OCI-LY7 (cell line): ENCODE results near the gene SHLD1. TPM values are rescaled to one million over a fixed set of nuclear protein-coding genes. Genes with fewer than 3 reads are reported as not detected.

Experiments
- BruUV-seq: library from RNA; stranded (reverse); fragments of 400-500 nt; replicated peaks from 2 replicates; lab custom pipeline; 2021; lab: Mats Ljungman, UMichigan
- CTCF ChIA-PET: fragments of 300-600 bp; sonication (Branson Sonifier 250); formaldehyde crosslinking; loops from one replicate; lab custom pipeline; 2022; ENCODE audit warnings: antibody characterized with exemption; ENCODE audit not compliant: unreplicated experiment; lab: Charles Lee
- POLR2A ChIA-PET: fragments of 300-600 bp; sonication (Branson Sonifier 250); formaldehyde crosslinking; loops from one replicate; lab custom pipeline; 2022; ENCODE audit warnings: antibody characterized with exemption; lab: Charles Lee
- DNase-seq: peaks from one replicate; pipeline ENCODE4 v3.0.0-alpha.2; 2015; ENCODE audit warnings: low spot score
- H2AFZ ChIP-seq: fragments of 200-600 bp; sonication (generic), shearing (Covaris generic); 2 replicates; pipeline ENCODE4 v1.6.1; 2014; ENCODE audit warnings: mild to moderate bottlenecking, antibody characterized with exemption, low read length, moderate library complexity
- H3K27ac ChIP-seq: fragments of 200-600 bp; sonication (generic); 2 replicates; pipeline ENCODE4 v1.5.1; 2014; ENCODE audit warnings: mixed run types, low read depth, mild to moderate bottlenecking, moderate library complexity, low read length, inconsistent platforms; ENCODE audit not compliant: poor library complexity, severe bottlenecking
- H3K36me3 ChIP-seq: fragments of 200-600 bp; sonication (generic); 2 replicates; pipeline ENCODE4 v1.6.1; 2014; ENCODE audit warnings: mild to moderate bottlenecking, antibody characterized with exemption, low read length, moderate library complexity, mixed read lengths; ENCODE audit not compliant: insufficient read depth
- H3K4me1 ChIP-seq: fragments of 200-600 bp; sonication (generic); 2 replicates; pipeline ENCODE4 v1.5.1; 2014; ENCODE audit warnings: mild to moderate bottlenecking, low read length; ENCODE audit not compliant: insufficient read depth, poor library complexity, severe bottlenecking
- H3K4me2 ChIP-seq: fragments of 200-600 bp; sonication (generic); 2 replicates; pipeline ENCODE4 v1.6.1; 2014; ENCODE audit warnings: mild to moderate bottlenecking, low read length
- H3K4me3 ChIP-seq: fragments of 200-600 bp; sonication (generic); 2 replicates; pipeline ENCODE4 v1.5.1; 2014; ENCODE audit warnings: mild to moderate bottlenecking, low read depth, low read length; ENCODE audit not compliant: poor library complexity, severe bottlenecking
- H3K79me2 ChIP-seq: fragments of 200-600 bp; sonication (generic); 2 replicates; pipeline ENCODE4 v1.6.1; 2016; ENCODE audit warnings: low read depth, mild to moderate bottlenecking, low read length, moderate library complexity, mixed read lengths; ENCODE audit not compliant: insufficient read depth
- H3K9me2 ChIP-seq: fragments of 200-600 bp; sonication (generic); 2 replicates; pipeline ENCODE4 v1.6.1; 2016; ENCODE audit warnings: mild to moderate bottlenecking, low read length, mixed read lengths; ENCODE audit not compliant: insufficient read depth
- H3K9me3 ChIP-seq: fragments of 200-600 bp; sonication (generic); 2 replicates; pipeline ENCODE4 v1.6.1; 2014; ENCODE audit warnings: mild to moderate bottlenecking, mixed run types, low read length, mixed read lengths
- H4K20me1 ChIP-seq: fragments of 200-600 bp; sonication (generic); 2 replicates; pipeline ENCODE4 v1.6.1; 2014; ENCODE audit warnings: mild to moderate bottlenecking, antibody characterized with exemption, low read length, moderate library complexity, mixed read lengths; ENCODE audit not compliant: insufficient read depth
- CTCF ChIP-seq: fragments of 200-600 bp; sonication (generic); conservative IDR thresholded peaks from 2 replicates; pipeline ENCODE4 v1.5.1; 2014; ENCODE audit warnings: mild to moderate bottlenecking, antibody characterized with exemption, low read length, moderate library complexity, mixed read lengths
- EZH2phosphoT487 ChIP-seq: fragments of 200-600 bp; sonication (generic); IDR thresholded peaks from 2 replicates; pipeline ENCODE4 v1.6.1; 2018; ENCODE audit warnings: low read depth, borderline replicate concordance, mild to moderate bottlenecking, mixed run types, antibody characterized with exemption, low read length, moderate library complexity, mixed read lengths
- intact Hi-C: fragments of 100-400 bp; cut with micrococcal nuclease; formaldehyde crosslinking; loops from one replicate; pipeline ENCODE4 v1.10.0; 2022; ENCODE audit not compliant: unreplicated experiment
- total RNA-seq, 2 experiments: library from RNA; depleted of rRNA in 1 of 2; stranded (reverse); fragments of >200 nt in 1 of 2; shearing (Covaris generic) in 1 of 2; gene quantifications; 2 replicates each; pipeline ENCODE4 v1.2.3, GENCODE V29; 2014 to 2022

Gene SHLD1
- total RNA-seq, 2 experiments from 2014 or later: 19.4 to 31.2 TPM

- Histone ChIP-seq H3K4me2 (peak overlapping the region; percentile 65), H3K9me2 (no peaks in the 10 kb centered on the region), H3K36me3 (peaks cover 62% of the 10 kb centered on the region), H4K20me1 (no peaks in the 10 kb centered on the region), H3K79me2 (peaks cover 57% of the 10 kb centered on the region; the same call in 1 of the 2 replicates), H2AFZ (peak overlapping the region; percentile 1; the same call in 1 of the 2 replicates), H3K4me3 (peak overlapping the region; percentile 33), H3K9me3 (no peaks in the 10 kb centered on the region), H3K4me1 (peaks cover 68% of the 10 kb centered on the region), H3K27ac (peak overlapping the region; percentile 80)
- DNase-seq: peak; percentile 78
- ChIA-PET POLR2A (interaction anchor here (0.8 to 1.3 kb wide), 3 partner anchors 8 to 124 kb away, joined by 3 read pairs; no protein-coding TSS in a partner anchor), CTCF (no interaction called here)
- BruUV-seq: no TSS peak
- intact Hi-C loops: loop anchor here (1.0 to 5.0 kb wide), 4 partner anchors 78 to 203 kb away; no protein-coding TSS in a partner anchor
- TF ChIP-seq EZH2phosphoT487 (no peak), CTCF (no peak)
Measured at GRCh38 chr20:5770231-5770986, 20.2 kb downstream of the SHLD1 start.

- peak; percentile 50 for DNase-seq
- H2AFZ ChIP-seq: peak overlapping the region; percentile 1; the same call in 1 of the 2 replicates
- H3K4me1 ChIP-seq: peaks cover 63% of the 10 kb centered on the region
- no peaks in the 10 kb centered on the region for H3K9me3 ChIP-seq
- H3K4me3 ChIP-seq: peak overlapping the region; percentile 33
- intact Hi-C loops: loop anchor here (1.0 to 5.0 kb wide), 4 partner anchors 78 to 204 kb away; no protein-coding TSS in a partner anchor
- H4K20me1 ChIP-seq: no peaks in the 10 kb centered on the region
- H3K27ac ChIP-seq: peak overlapping the region; percentile 80
- BruUV-seq: no TSS peak
- TF ChIP-seq CTCF: no peak
- TF ChIP-seq EZH2phosphoT487: no peak
- POLR2A ChIA-PET: interaction anchor here (0.8 to 1.3 kb wide), 2 partner anchors 12 to 125 kb away, joined by 3 read pairs; no protein-coding TSS in a partner anchor
- peaks cover 52% of the 10 kb centered on the region; the same call in 1 of the 2 replicates for H3K79me2 ChIP-seq
- CTCF ChIA-PET: no interaction called here
- H3K9me2 ChIP-seq: no peaks in the 10 kb centered on the region
- H3K4me2 ChIP-seq: peak overlapping the region; percentile 65
- peaks cover 66% of the 10 kb centered on the region for H3K36me3 ChIP-seq
Measured at GRCh38 chr20:5770987-5771318, 20.8 kb downstream of the SHLD1 start.
